HepG2 (cell line): ENCODE data around the gene MEGF10. TPM values are rescaled to one million over a fixed set of nuclear protein-coding genes. Genes with fewer than 3 reads are reported as not detected.

Experiments used
- ATAC-seq: fragments of 200-7000 bp; cut with Tn5 transposase; 3 replicates; pipeline ENCODE4 v1.9.1; 2020; ENCODE audit warnings: mild to moderate bottlenecking, moderate library complexity
- BruUV-seq: library from RNA; stranded (reverse); fragments of 400-500 nt; replicated peaks from 2 replicates; lab custom pipeline; 2021; lab: Mats Ljungman, UMichigan
- CTCF ChIA-PET: fragments of 300-600 bp; formaldehyde crosslinking; extraction: SDS; loops from one replicate; lab custom pipeline; 2021; ENCODE audit warnings: low total read pairs, inconsistent platforms, low intra/inter-chr PET ratio; lab: Yijun Ruan, JAX
- POLR2A ChIA-PET: fragments of 350-600 bp; sonication (Branson Sonifier 250); formaldehyde crosslinking; loops from one replicate; lab custom pipeline; 2020; ENCODE audit warnings: antibody characterized with exemption, inconsistent platforms; lab: Yijun Ruan, JAX
- DNase-seq: peaks from one replicate; pipeline ENCODE4 v3.0.0-alpha.2; 2015; ENCODE audit warnings: low spot score
- FAIRE-seq: peaks from 3 replicates; lab custom pipeline; 2011; peaks lifted over from hg19 to GRCh38; lab: Jason Lieb, UNC
- H2AFZ ChIP-seq: one replicate; pipeline ENCODE4 v1.6.1; 2011; ENCODE audit warnings: low read length, inconsistent platforms
- H3K27ac ChIP-seq: fragments of 300-600 bp; 3 replicates; pipeline ENCODE4 v1.8.0; 2011; ENCODE audit warnings: mixed run types, mild to moderate bottlenecking, mixed read lengths, low read length, inconsistent platforms; ENCODE audit not compliant: insufficient read depth; ENCODE audit errors: extremely low read length
- H3K27me3 ChIP-seq, 2 experiments: fragments of 200-600 bp in 1 of 2; 2 replicates in 1 of 2; 3 replicates in 1 of 2; pipeline versions ENCODE4 v1.6.0 to v1.8.0; 2011; ENCODE audit warnings: low read length in 2 of 2, mild to moderate bottlenecking in 2 of 2, moderate library complexity in 2 of 2, inconsistent platforms in 1 of 2; ENCODE audit not compliant: insufficient read depth in 2 of 2, control insufficient read depth in 1 of 2
- H3K36me3 ChIP-seq, 2 experiments: fragments of 200-600 bp in 1 of 2; replicated peaks in 1 of 2; 2 replicates in 1 of 2; 3 replicates in 1 of 2; pipeline versions ENCODE4 v1.5.1 to v1.8.0; 2011; ENCODE audit warnings: low read length in 2 of 2, inconsistent platforms in 1 of 2; ENCODE audit not compliant: insufficient read depth in 2 of 2, control insufficient read depth in 1 of 2
- H3K4me1 ChIP-seq: 2 replicates; pipeline ENCODE4 v1.5.1; 2012; ENCODE audit warnings: low read length, inconsistent platforms; ENCODE audit not compliant: insufficient read depth
- H3K4me2 ChIP-seq: 2 replicates; pipeline ENCODE4 v1.6.0; 2011; ENCODE audit warnings: low read depth, low read length, inconsistent platforms
- H3K4me3 ChIP-seq, 3 experiments: fragments of 200-600 bp in 1 of 3; sonication (generic), shearing (Covaris generic) in 1 of 3; replicated peaks in 1 of 3; 2 replicates each; pipeline ENCODE4 v1.5.1; 2011 to 2016; ENCODE audit warnings: low read length in 3 of 3, inconsistent platforms in 2 of 3, low read depth in 2 of 3, mild to moderate bottlenecking in 2 of 3, control low read depth in 1 of 3, mixed read lengths in 1 of 3; ENCODE audit not compliant: insufficient read depth in 1 of 3
- H3K79me2 ChIP-seq: one replicate; pipeline ENCODE4 v1.6.1; 2011; ENCODE audit warnings: low read length, inconsistent platforms; ENCODE audit not compliant: insufficient read depth
- H3K9ac ChIP-seq: 2 replicates; pipeline ENCODE4 v1.6.0; 2011; ENCODE audit warnings: mild to moderate bottlenecking, low read depth, low read length, inconsistent platforms; ENCODE audit not compliant: insufficient read depth
- H3K9me3 ChIP-seq: 2 replicates; pipeline ENCODE4 v1.5.1; 2012; ENCODE audit warnings: mild to moderate bottlenecking, low read length
- H4K20me1 ChIP-seq: 2 replicates; pipeline ENCODE4 v1.6.0; 2011; ENCODE audit warnings: inconsistent platforms, mild to moderate bottlenecking, low read length, moderate library complexity; ENCODE audit not compliant: insufficient read depth
- ETV6 ChIP-seq: sonication (generic); formaldehyde crosslinking; conservative IDR thresholded peaks from 2 replicates; pipeline ENCODE4 v1.4.0; 2020; ENCODE audit warnings: missing genetic modification reagents
- MAFF ChIP-seq: IDR thresholded peaks from 2 replicates; pipeline ENCODE4 v1.6.1; 2011; ENCODE audit warnings: low read depth, low read length, improper control_type of control experiment
- MED1 ChIP-seq: sonication (generic); formaldehyde crosslinking; IDR thresholded peaks from 2 replicates; pipeline ENCODE4 v1.4.0; 2020; ENCODE audit warnings: missing genetic modification reagents
- NFE2L1 ChIP-seq: sonication (generic); formaldehyde crosslinking; IDR thresholded peaks from 2 replicates; pipeline ENCODE4 v1.4.0; 2020; ENCODE audit warnings: missing genetic modification reagents, mild to moderate bottlenecking, borderline replicate concordance
- RNF2 ChIP-seq: fragments of 450-650 bp; conservative IDR thresholded peaks from 2 replicates; pipeline ENCODE4 v1.6.1; 2016; ENCODE audit warnings: low read depth
- RXRB ChIP-seq: IDR thresholded peaks from 2 replicates; pipeline ENCODE4 v1.6.1; 2016; ENCODE audit warnings: borderline replicate concordance, missing genetic modification reagents, missing compliant biosample characterization
- ZNF382 ChIP-seq: sonication (generic); formaldehyde crosslinking; IDR thresholded peaks from 2 replicates; pipeline ENCODE4 v1.5.0; 2020; ENCODE audit warnings: missing genetic modification reagents, mild to moderate bottlenecking, borderline replicate concordance
- ZNF501 ChIP-seq: sonication (generic); formaldehyde crosslinking; IDR thresholded peaks from 2 replicates; pipeline ENCODE4 v1.5.1; 2020; ENCODE audit warnings: mild to moderate bottlenecking, moderate library complexity, missing genetic modification reagents
- ZNF550 ChIP-seq: sonication (generic); formaldehyde crosslinking; IDR thresholded peaks from 2 replicates; pipeline ENCODE4 v1.4.0; 2020; ENCODE audit warnings: mild to moderate bottlenecking, missing genetic modification reagents, borderline replicate concordance
- ZNF652 ChIP-seq: IDR thresholded peaks from 2 replicates; pipeline ENCODE4 v1.6.1; 2016; ENCODE audit warnings: low read depth, borderline replicate concordance
- ZSCAN31 ChIP-seq: sonication (generic); formaldehyde crosslinking; IDR thresholded peaks from 2 replicates; pipeline ENCODE4 v1.5.0; 2020; ENCODE audit warnings: low read depth, mild to moderate bottlenecking, missing genetic modification reagents
- WGBS: methylation state at CpG from one replicate; pipeline ENCODE4 v1.1.6; 2017; ENCODE audit warnings: low lambda C conversion rate; 5-methylcytosine and 5-hydroxymethylcytosine counted together
- in situ Hi-C: cut with HindIII; loops from 2 replicates; pipeline ENCODE4 v1.10.0; 2017; ENCODE audit warnings: low pct_unique_long_range_greater_than_20kb; ENCODE audit not compliant: extremely low pct_ligation_motif_present
- intact Hi-C: fragments of 100-400 bp; cut with micrococcal nuclease; formaldehyde crosslinking; loops from one replicate; pipeline ENCODE4 v1.10.0; 2022; ENCODE audit not compliant: unreplicated experiment
- polyA plus RNA-seq, 8 experiments: library from polyadenylated mRNA; depleted of rRNA in 3 of 8; stranded (reverse) in 7 of 8; unstranded in 1 of 8; fragments of >200 nt; fragmentation: Illumina TruSeq in 4 of 8; extraction: Trizol in 4 of 8; gene quantifications; 2 replicates each; pipeline versions ENCODE4 v1.2.1 to v1.2.3, GENCODE V29; 2011 to 2016; ENCODE audit warnings: low read depth in 4 of 8, missing spikeins in 1 of 8, mixed read lengths in 1 of 8; ENCODE audit not compliant: insufficient read depth in 1 of 8
- total RNA-seq, 5 experiments: library from RNA; depleted of rRNA; stranded (reverse); fragments of >200 nt; fragmentation: Illumina TruSeq; extraction: Trizol; gene quantifications; 2 replicates each; pipeline ENCODE4 v1.2.3, GENCODE V29; 2016; ENCODE audit warnings: low read depth in 1 of 5
- TF ChIP-seq, protein P1 (sequence below): sonication (generic); formaldehyde crosslinking; IDR thresholded peaks from 2 replicates; pipeline ENCODE4 v1.5.0; 2020; ENCODE audit warnings: missing genetic modification reagents
- TF ChIP-seq, protein P2 (sequence below), 2 experiments: sonication (generic) in 1 of 2; formaldehyde crosslinking in 1 of 2; IDR thresholded peaks; 2 replicates each; pipeline versions ENCODE4 v1.4.0 to v1.6.1; 2018 to 2020; ENCODE audit warnings: missing genetic modification reagents in 2 of 2, borderline replicate concordance in 1 of 2, low read depth in 1 of 2, mild to moderate bottlenecking in 1 of 2, missing biosample characterization in 1 of 2
- TF ChIP-seq, protein P3 (sequence below): sonication (generic); formaldehyde crosslinking; IDR thresholded peaks from 2 replicates; pipeline ENCODE4 v1.4.0; 2020; ENCODE audit warnings: missing genetic modification reagents, borderline replicate concordance

The MEGF10 gene
- total and polyA plus RNA-seq, 2 of the 13 experiments (the other 11 are each of a cell fraction or from before 2014, with no cell fraction given) = not detected

DNA sequence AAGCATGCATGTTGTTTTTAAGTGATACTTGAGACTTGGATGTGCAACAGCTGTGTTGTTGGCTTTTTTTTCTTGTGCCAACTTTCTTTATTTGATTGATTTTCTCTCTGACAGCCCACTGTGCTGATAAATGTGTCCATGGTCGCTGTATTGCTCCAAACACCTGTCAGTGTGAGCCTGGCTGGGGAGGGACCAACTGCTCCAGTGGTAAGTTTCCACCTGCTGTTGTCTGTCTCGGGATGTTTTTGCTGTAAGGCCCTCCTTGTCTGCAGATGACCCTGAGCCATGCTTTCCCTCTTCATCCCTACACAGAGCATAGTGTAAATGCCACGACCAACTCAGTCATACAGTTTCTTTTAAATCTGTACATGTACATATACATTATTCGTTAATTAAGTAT, 79.2 kb downstream of the MEGF10 start:
- Histone ChIP-seq H3K9ac (no peak overlapping the region), H3K36me3 (no peaks in the 10 kb centered on the region), H3K79me2 (no peaks in the 10 kb centered on the region), H3K27ac (no peak overlapping the region), H3K9me3 (no peaks in the 10 kb centered on the region), H3K4me2 (no peak overlapping the region), H2AFZ (no peak overlapping the region), H4K20me1 (no peaks in the 10 kb centered on the region), H3K4me3 (no peak overlapping the region)
- whole genome bisulfite sequencing = 1% methylated on average over 4 of the region's 4 CpGs
- in situ Hi-C loops = no loop called here
- ChIA-PET CTCF (no interaction called here), POLR2A (no interaction called here)
- DNase-seq (no peak), ATAC-seq (no peak)
- intact Hi-C loops = no loop called here
- no TSS peak for BruUV-seq
- TF ChIP-seq ZNF550 (CRISPR knock-in tag) = no peak
- TF ChIP-seq ZSCAN31 (CRISPR knock-in tag) = no peak
- no peak for TF ChIP-seq RXRB
- no peak for TF ChIP-seq ZNF652
- TF ChIP-seq, all 625 proteins: peak for 0
- no peak for FAIRE-seq
- Histone ChIP-seq H3K4me1 (no peaks in the 10 kb centered on the region), H3K27me3 (0 out of 5 replicates have a peak, but pooled peaks cover 0 to 1% of the 10 kb centered on the region in 2 experiments)

DNA sequence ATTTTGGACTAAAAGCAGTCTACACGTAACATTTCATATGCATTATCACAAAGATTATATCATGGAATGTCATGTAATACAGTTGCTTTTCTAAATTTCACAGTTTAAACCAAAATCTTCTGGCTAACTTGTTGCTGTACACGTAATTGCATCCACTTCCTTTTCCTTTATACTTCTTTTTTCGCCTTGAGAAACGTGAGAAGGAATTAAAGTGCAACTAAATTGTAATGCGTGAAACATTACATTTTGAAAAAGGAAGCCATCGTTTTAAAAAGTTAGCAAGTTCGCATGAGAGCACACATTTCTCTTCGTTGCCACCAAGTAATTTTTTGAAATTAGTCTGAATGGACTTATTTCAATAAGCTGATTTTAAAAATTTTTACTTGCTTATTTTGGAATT, 80.0 kb downstream of the MEGF10 start:
- H3K27ac ChIP-seq = no peak overlapping the region
- no peak for DNase-seq
- no peak for FAIRE-seq
- H3K79me2 ChIP-seq = no peaks in the 10 kb centered on the region
- H3K9me3 ChIP-seq = no peaks in the 10 kb centered on the region
- no peak overlapping the region for H2AFZ ChIP-seq
- H4K20me1 ChIP-seq = no peaks in the 10 kb centered on the region
- no peak overlapping the region for H3K9ac ChIP-seq
- no peak overlapping the region for H3K4me2 ChIP-seq
- 0 out of 5 replicates have a peak, but pooled peaks cover 0 to 1% of the 10 kb centered on the region in 2 experiments for H3K27me3 ChIP-seq
- no TSS peak for BruUV-seq
- in situ Hi-C loops = no loop called here
- no peak for ATAC-seq
- H3K36me3 ChIP-seq = no peaks in the 10 kb centered on the region
- intact Hi-C loops = no loop called here
- no peaks in the 10 kb centered on the region for H3K4me1 ChIP-seq
- POLR2A ChIA-PET = no interaction called here
- H3K4me3 ChIP-seq = no peak overlapping the region
- CTCF ChIA-PET = no interaction called here
- 12% methylated on average over 8 of the region's 8 CpGs for WGBS
- TF ChIP-seq RNF2 (no peak), NFE2L1 (CRISPR knock-in tag) (no peak), ZNF382 (CRISPR knock-in tag) (no peak), ZNF501 (CRISPR knock-in tag) (no peak), ETV6 (CRISPR knock-in tag) (no peak), MAFF (no peak), MED1 (CRISPR knock-in tag) (no peak)
- TF ChIP-seq, protein P1, sequence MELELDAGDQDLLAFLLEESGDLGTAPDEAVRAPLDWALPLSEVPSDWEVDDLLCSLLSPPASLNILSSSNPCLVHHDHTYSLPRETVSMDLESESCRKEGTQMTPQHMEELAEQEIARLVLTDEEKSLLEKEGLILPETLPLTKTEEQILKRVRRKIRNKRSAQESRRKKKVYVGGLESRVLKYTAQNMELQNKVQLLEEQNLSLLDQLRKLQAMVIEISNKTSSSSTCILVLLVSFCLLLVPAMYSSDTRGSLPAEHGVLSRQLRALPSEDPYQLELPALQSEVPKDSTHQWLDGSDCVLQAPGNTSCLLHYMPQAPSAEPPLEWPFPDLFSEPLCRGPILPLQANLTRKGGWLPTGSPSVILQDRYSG (CRISPR knock-in tag) = no peak
- TF ChIP-seq, protein P2, sequence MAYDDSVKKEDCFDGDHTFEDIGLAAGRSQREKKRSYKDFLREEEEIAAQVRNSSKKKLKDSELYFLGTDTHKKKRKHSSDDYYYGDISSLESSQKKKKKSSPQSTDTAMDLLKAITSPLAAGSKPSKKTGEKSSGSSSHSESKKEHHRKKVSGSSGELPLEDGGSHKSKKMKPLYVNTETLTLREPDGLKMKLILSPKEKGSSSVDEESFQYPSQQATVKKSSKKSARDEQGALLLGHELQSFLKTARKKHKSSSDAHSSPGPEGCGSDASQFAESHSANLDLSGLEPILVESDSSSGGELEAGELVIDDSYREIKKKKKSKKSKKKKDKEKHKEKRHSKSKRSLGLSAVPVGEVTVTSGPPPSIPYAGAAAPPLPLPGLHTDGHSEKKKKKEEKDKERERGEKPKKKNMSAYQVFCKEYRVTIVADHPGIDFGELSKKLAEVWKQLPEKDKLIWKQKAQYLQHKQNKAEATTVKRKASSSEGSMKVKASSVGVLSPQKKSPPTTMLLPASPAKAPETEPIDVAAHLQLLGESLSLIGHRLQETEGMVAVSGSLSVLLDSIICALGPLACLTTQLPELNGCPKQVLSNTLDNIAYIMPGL (CRISPR knock-in tag; IDR thresholded peaks at IDR 0.05; ENCODE audit: borderline replicate concordance in 1 of 2, low read depth in 1 of 2) = no peak
- TF ChIP-seq, protein P3, sequence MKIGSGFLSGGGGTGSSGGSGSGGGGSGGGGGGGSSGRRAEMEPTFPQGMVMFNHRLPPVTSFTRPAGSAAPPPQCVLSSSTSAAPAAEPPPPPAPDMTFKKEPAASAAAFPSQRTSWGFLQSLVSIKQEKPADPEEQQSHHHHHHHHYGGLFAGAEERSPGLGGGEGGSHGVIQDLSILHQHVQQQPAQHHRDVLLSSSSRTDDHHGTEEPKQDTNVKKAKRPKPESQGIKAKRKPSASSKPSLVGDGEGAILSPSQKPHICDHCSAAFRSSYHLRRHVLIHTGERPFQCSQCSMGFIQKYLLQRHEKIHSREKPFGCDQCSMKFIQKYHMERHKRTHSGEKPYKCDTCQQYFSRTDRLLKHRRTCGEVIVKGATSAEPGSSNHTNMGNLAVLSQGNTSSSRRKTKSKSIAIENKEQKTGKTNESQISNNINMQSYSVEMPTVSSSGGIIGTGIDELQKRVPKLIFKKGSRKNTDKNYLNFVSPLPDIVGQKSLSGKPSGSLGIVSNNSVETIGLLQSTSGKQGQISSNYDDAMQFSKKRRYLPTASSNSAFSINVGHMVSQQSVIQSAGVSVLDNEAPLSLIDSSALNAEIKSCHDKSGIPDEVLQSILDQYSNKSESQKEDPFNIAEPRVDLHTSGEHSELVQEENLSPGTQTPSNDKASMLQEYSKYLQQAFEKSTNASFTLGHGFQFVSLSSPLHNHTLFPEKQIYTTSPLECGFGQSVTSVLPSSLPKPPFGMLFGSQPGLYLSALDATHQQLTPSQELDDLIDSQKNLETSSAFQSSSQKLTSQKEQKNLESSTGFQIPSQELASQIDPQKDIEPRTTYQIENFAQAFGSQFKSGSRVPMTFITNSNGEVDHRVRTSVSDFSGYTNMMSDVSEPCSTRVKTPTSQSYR (CRISPR knock-in tag) = no peak
